ENCODE data around the gene PACRG.

DNA sequence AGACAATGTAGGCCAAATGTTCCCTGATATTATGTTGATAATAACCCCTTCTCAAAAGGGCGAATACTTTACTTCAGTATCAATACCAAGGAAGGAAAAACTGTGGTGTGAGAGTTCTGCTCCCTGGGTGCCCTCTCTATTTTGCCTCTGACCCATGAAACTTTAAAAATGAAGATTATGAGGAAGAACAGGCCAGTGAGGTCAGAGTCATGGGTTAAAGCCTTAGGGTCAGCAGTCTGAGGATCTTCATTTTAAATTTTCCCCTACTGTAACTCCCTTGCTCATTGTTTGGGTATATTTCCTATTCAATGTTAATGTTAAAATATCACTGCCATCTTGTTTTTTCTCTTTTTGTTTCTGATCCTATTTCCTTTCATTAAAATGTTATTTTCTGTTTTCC, 48.1 kb upstream of the PACRG start:
- TF ChIP-seq, protein P1, sequence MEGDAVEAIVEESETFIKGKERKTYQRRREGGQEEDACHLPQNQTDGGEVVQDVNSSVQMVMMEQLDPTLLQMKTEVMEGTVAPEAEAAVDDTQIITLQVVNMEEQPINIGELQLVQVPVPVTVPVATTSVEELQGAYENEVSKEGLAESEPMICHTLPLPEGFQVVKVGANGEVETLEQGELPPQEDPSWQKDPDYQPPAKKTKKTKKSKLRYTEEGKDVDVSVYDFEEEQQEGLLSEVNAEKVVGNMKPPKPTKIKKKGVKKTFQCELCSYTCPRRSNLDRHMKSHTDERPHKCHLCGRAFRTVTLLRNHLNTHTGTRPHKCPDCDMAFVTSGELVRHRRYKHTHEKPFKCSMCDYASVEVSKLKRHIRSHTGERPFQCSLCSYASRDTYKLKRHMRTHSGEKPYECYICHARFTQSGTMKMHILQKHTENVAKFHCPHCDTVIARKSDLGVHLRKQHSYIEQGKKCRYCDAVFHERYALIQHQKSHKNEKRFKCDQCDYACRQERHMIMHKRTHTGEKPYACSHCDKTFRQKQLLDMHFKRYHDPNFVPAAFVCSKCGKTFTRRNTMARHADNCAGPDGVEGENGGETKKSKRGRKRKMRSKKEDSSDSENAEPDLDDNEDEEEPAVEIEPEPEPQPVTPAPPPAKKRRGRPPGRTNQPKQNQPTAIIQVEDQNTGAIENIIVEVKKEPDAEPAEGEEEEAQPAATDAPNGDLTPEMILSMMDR (optimal IDR thresholded peaks at IDR 0.05 in 1 of 3, IDR thresholded peaks at IDR 0.05 in 1 of 3, conservative IDR thresholded peaks at IDR 0.05 in 1 of 3; ENCODE audit: extremely low read depth in 1 of 3, insufficient read depth in 2 of 3, low read length in 3 of 3) = no peak
- TF ChIP-seq EZH2 (IDR thresholded peaks at IDR 0.05; ENCODE audit: low read length) = no peak
